ENCODE results near the gene AQP3. TPM values are rescaled to one million over a fixed set of nuclear protein-coding genes. Genes with fewer than 3 reads are reported as not detected.
"Not testable (repeated sequence)": the region's sequence is repeated elsewhere in the genome, so short reads cannot be mapped to it uniquely, and the experiment has no call there.

Gene AQP3
- 1 to 10 TPM; 6.8 to 8.4 TPM for total RNA-seq
- long read RNA-seq, partial matches to known transcripts = 0 of 1 reads
- long read RNA-seq, other reads (novel, unspliced or antisense) = 0 of 1 reads

GRCh38 chr9:33446946-33447798, at the start of gene AQP3:
Gene AQP3, minus strand, starts transcription at chr9:33447593. Its CDS starts 63 bp downstream, at chr9:33447530.
- ATAC-seq (peak; percentile 91), DNase-seq (peak; percentile 69 to 76)
- intact Hi-C loops (cut with DNase I, micrococcal nuclease) = no loop called here

- ATAC-seq; intact Hi-C loops (cut with DNase I, micrococcal nuclease): not testable (repeated sequence)
Measured at GRCh38 chr9:33493819-33494218, 46.4 kb upstream of the AQP3 start.

GRCh38 chr9:33489066-33489465, 41.7 kb upstream of the AQP3 start:
- intact Hi-C loops (cut with DNase I, micrococcal nuclease) = no loop called here
- ATAC-seq = no peak
- no peak for DNase-seq

More at GRCh38 chr9:33493819-33494218, 46.4 kb upstream of the AQP3 start:
- not testable (repeated sequence) for DNase-seq

- ATAC-seq; DNase-seq; intact Hi-C loops (cut with DNase I, micrococcal nuclease): not testable (repeated sequence)
Measured at GRCh38 chr9:33485312-33485711, 37.9 kb upstream of the AQP3 start.

GRCh38 chr9:33480976-33481375, 33.6 kb upstream of the AQP3 start:
- no peak for ATAC-seq
- intact Hi-C loops (cut with DNase I, micrococcal nuclease) = no loop called here
- DNase-seq = no peak

GRCh38 chr9:33480106-33480505, 32.7 kb upstream of the AQP3 start:
- intact Hi-C loops (cut with DNase I, micrococcal nuclease) = no loop called here
- DNase-seq = no peak
- ATAC-seq = no peak

GRCh38 chr9:33476503-33476902, 29.1 kb upstream of the AQP3 start:
- intact Hi-C loops (cut with DNase I, micrococcal nuclease) = no loop called here
- DNase-seq = no peak
- no peak for ATAC-seq

GRCh38 chr9:33475357-33475756, 28.0 kb upstream of the AQP3 start:
- ATAC-seq = no peak
- intact Hi-C loops (cut with DNase I, micrococcal nuclease) = no loop called here
- DNase-seq = no peak

- DNase-seq (peak; percentile 97 to 98), ATAC-seq (peak; percentile 99)
- intact Hi-C loops (cut with DNase I, micrococcal nuclease) = no loop called here
Measured at GRCh38 chr9:33473643-33474352, 26.4 kb upstream of the AQP3 start, which contains the start of gene NOL6. Gene NOL6, minus strand, starts transcription at chr9:33473924. Its CDS starts 82 bp downstream, at chr9:33473842.

GRCh38 chr9:33472881-33473615, 25.7 kb upstream of the AQP3 start:
- intact Hi-C loops (cut with DNase I, micrococcal nuclease) = no loop called here
- DNase-seq (no peak), ATAC-seq (no peak)

- no peak for DNase-seq
- ATAC-seq = no peak
- intact Hi-C loops (cut with DNase I, micrococcal nuclease) = no loop called here
Measured at GRCh38 chr9:33472171-33472880, 24.9 kb upstream of the AQP3 start.

GRCh38 chr9:33471361-33471760, 24.0 kb upstream of the AQP3 start:
- intact Hi-C loops (cut with DNase I, micrococcal nuclease) = no loop called here
- ATAC-seq (no peak), DNase-seq (no peak)

GRCh38 chr9:33469891-33470290, 22.5 kb upstream of the AQP3 start:
- intact Hi-C loops (cut with DNase I, micrococcal nuclease) = loop anchor here (10.0 kb wide), 2 partner anchors 55 to 95 kb away; no protein-coding TSS in a partner anchor
- no peak for DNase-seq
- ATAC-seq = no peak

GRCh38 chr9:33468797-33469621, 21.6 kb upstream of the AQP3 start:
- intact Hi-C loops (cut with DNase I, micrococcal nuclease) = loop anchor here (10.0 kb wide), 2 partner anchors 54 to 94 kb away; no protein-coding TSS in a partner anchor
- no peak for DNase-seq
- no peak for ATAC-seq

- DNase-seq (no peak), ATAC-seq (no peak)
- intact Hi-C loops (cut with DNase I, micrococcal nuclease) = loop anchor here (10.0 kb wide), 2 partner anchors 53 to 93 kb away; no protein-coding TSS in a partner anchor
Measured at GRCh38 chr9:33468215-33468730, 20.9 kb upstream of the AQP3 start.

- ATAC-seq = no peak
- intact Hi-C loops (cut with DNase I, micrococcal nuclease) = loop anchor here (10.0 kb wide), 2 partner anchors 53 to 93 kb away; no protein-coding TSS in a partner anchor
- no peak for DNase-seq
Measured at GRCh38 chr9:33467526-33467925, 20.1 kb upstream of the AQP3 start.

Measured in left colon (tissue), 2 donors.